SK-N-SH (cell line): ENCODE measurements around the gene PSME1. TPM values are rescaled to one million over a fixed set of nuclear protein-coding genes. Genes with fewer than 3 reads are reported as not detected.

Experiments used
- CTCF ChIA-PET: fragments of 300-600, 350-600 bp; formaldehyde crosslinking; extraction: SDS; loops from one replicate; lab custom pipeline; 2021; lab: Yijun Ruan, JAX
- POLR2A ChIA-PET: fragments of 350-600 bp; sonication (Branson Sonifier 250); formaldehyde crosslinking; extraction: SDS; loops from one replicate; lab custom pipeline; 2020; ENCODE audit warnings: antibody characterized with exemption, inconsistent platforms; lab: Yijun Ruan, JAX
- DNase-seq: peaks from one replicate; pipeline ENCODE4 v3.0.0; 2012
- H2AFZ ChIP-seq: fragments of 200-600 bp; sonication (generic); 2 replicates; pipeline ENCODE4 v1.8.1; 2016; ENCODE audit warnings: antibody characterized with exemption, mild to moderate bottlenecking, low read depth
- H3F3A ChIP-seq: fragments of 200-600 bp; sonication (generic); replicated peaks from 2 replicates; pipeline ENCODE3; 2016; ENCODE audit warnings: antibody characterized with exemption, mild to moderate bottlenecking; ENCODE audit not compliant: insufficient read depth
- H3K27ac ChIP-seq, 2 experiments: fragments of 200-500 bp in 1 of 2; fragments of 200-600 bp in 1 of 2; sonication (Bioruptor generic) in 1 of 2; sonication (generic), shearing (Covaris generic) in 1 of 2; 2 replicates each; pipeline versions ENCODE4 v1.5.1 to v1.6.1; 2014 to 2016; ENCODE audit warnings: low read depth in 2 of 2, inconsistent platforms in 1 of 2, low read length in 1 of 2, mild to moderate bottlenecking in 1 of 2, mixed read lengths in 1 of 2
- H3K27me3 ChIP-seq: fragments of 200-600 bp; sonication (generic), shearing (Covaris generic); 2 replicates; pipeline ENCODE4 v1.6.1; 2016; ENCODE audit warnings: mixed run types; ENCODE audit not compliant: insufficient read depth
- H3K36me3 ChIP-seq, 2 experiments: fragments of 200-500 bp in 1 of 2; fragments of 200-600 bp in 1 of 2; sonication (Bioruptor generic) in 1 of 2; sonication (generic) in 1 of 2; replicated peaks in 1 of 2; 2 replicates each; pipeline versions ENCODE3 to v1.5.1; 2014 to 2016; ENCODE audit warnings: low read length in 1 of 2, mild to moderate bottlenecking in 1 of 2; ENCODE audit not compliant: insufficient read depth in 2 of 2, control insufficient read depth in 1 of 2
- H3K4me1 ChIP-seq, 2 experiments: fragments of 200-500 bp in 1 of 2; fragments of 200-600 bp in 1 of 2; sonication (Bioruptor generic) in 1 of 2; sonication (generic), shearing (Covaris generic) in 1 of 2; 2 replicates each; pipeline versions ENCODE4 v1.5.1 to v1.6.1; 2014 to 2016; ENCODE audit warnings: low read depth in 1 of 2, low read length in 1 of 2, mixed run types in 1 of 2; ENCODE audit not compliant: insufficient read depth in 2 of 2, control insufficient read depth in 1 of 2
- H3K4me2 ChIP-seq: fragments of 200-600 bp; sonication (generic), shearing (Covaris generic); 2 replicates; pipeline ENCODE4 v1.6.1; 2017; ENCODE audit warnings: mixed run types
- H3K4me3 ChIP-seq, 2 experiments: fragments of 200-500 bp in 1 of 2; fragments of 200-600 bp in 1 of 2; sonication (Bioruptor generic) in 1 of 2; sonication (generic), shearing (Covaris generic) in 1 of 2; 2 replicates each; pipeline versions ENCODE4 v1.5.1 to v1.8.1; 2014 to 2016; ENCODE audit warnings: low read depth in 2 of 2, inconsistent platforms in 1 of 2, low read length in 1 of 2, mild to moderate bottlenecking in 1 of 2, mixed read lengths in 1 of 2, moderate library complexity in 1 of 2
- H3K79me2 ChIP-seq: fragments of 200-600 bp; sonication (generic); 2 replicates; pipeline ENCODE4 v1.8.1; 2017; ENCODE audit warnings: mild to moderate bottlenecking; ENCODE audit not compliant: insufficient read depth
- H3K9ac ChIP-seq: fragments of 200-600 bp; sonication (generic); 2 replicates; pipeline ENCODE4 v1.6.1; 2017; ENCODE audit warnings: mixed run types
- H3K9me2 ChIP-seq: fragments of 200-600 bp; sonication (generic); 2 replicates; pipeline ENCODE4 v1.6.1; 2017; ENCODE audit warnings: mixed run types
- H3K9me3 ChIP-seq: fragments of 200-600 bp; sonication (generic); 2 replicates; pipeline ENCODE4 v1.6.1; 2017; ENCODE audit warnings: mixed run types, mild to moderate bottlenecking, moderate library complexity
- H4K20me1 ChIP-seq: fragments of 200-600 bp; sonication (generic); 2 replicates; pipeline ENCODE4 v1.6.1; 2017; ENCODE audit warnings: mild to moderate bottlenecking, mixed run types; ENCODE audit not compliant: insufficient read depth
- CHD2 ChIP-seq: fragments of 150-350 bp; IDR thresholded peaks from 2 replicates; pipeline ENCODE4 v1.6.1; 2018; ENCODE audit warnings: low read length; ENCODE audit not compliant: partially characterized antibody
- ELF1 ChIP-seq: IDR thresholded peaks from 2 replicates; pipeline ENCODE4 v1.4.0; 2012
- FOSL2 ChIP-seq: IDR thresholded peaks from 2 replicates; pipeline ENCODE4 v1.4.0; 2012; ENCODE audit warnings: low read depth, mild to moderate bottlenecking, moderate library complexity, borderline replicate concordance
- FOXJ3 ChIP-seq: sonication (generic); formaldehyde crosslinking; IDR thresholded peaks from 2 replicates; pipeline ENCODE4 v1.5.1; 2020; ENCODE audit warnings: mild to moderate bottlenecking, missing genetic modification reagents
- FOXM1 ChIP-seq: IDR thresholded peaks from 2 replicates; pipeline ENCODE4 v1.4.0; 2012; ENCODE audit warnings: low read depth, mild to moderate bottlenecking
- GATA2 ChIP-seq: sonication (generic); formaldehyde crosslinking; IDR thresholded peaks from 2 replicates; pipeline ENCODE4 v1.5.0; 2020; ENCODE audit warnings: mild to moderate bottlenecking, missing genetic modification reagents
- IRF3 ChIP-seq: fragments of 150-350 bp; IDR thresholded peaks from 2 replicates; pipeline ENCODE4 v1.6.1; 2016; ENCODE audit warnings: mild to moderate bottlenecking, low read depth, low read length
- MAX ChIP-seq: IDR thresholded peaks from 2 replicates; pipeline ENCODE4 v1.4.0; 2012; ENCODE audit warnings: low read depth
- MXI1 ChIP-seq: IDR thresholded peaks from 2 replicates; pipeline ENCODE4 v1.6.1; 2012; ENCODE audit warnings: mild to moderate bottlenecking, low read depth, low read length, improper control_type of control experiment
- NFIC ChIP-seq: IDR thresholded peaks from 2 replicates; pipeline ENCODE4 v1.4.0; 2012; ENCODE audit warnings: borderline replicate concordance
- POLR2AphosphoS5 ChIP-seq: IDR thresholded peaks from 2 replicates; pipeline ENCODE4 v1.6.1; 2012; ENCODE audit warnings: low read depth, low read length
- RFX5 ChIP-seq: IDR thresholded peaks from 2 replicates; pipeline ENCODE4 v1.6.1; 2012; ENCODE audit warnings: mild to moderate bottlenecking, improper control_type of control experiment, low read length
- SMC3 ChIP-seq: IDR thresholded peaks from 2 replicates; pipeline ENCODE4 v1.6.1; 2012; ENCODE audit warnings: low read depth, low read length, improper control_type of control experiment
- TAF1 ChIP-seq: IDR thresholded peaks from 2 replicates; pipeline ENCODE4 v1.6.1; 2012; ENCODE audit warnings: low read depth, mild to moderate bottlenecking, low read length, moderate library complexity, borderline replicate concordance
- TEAD4 ChIP-seq: IDR thresholded peaks from 2 replicates; pipeline ENCODE4 v1.4.0; 2012; ENCODE audit warnings: mild to moderate bottlenecking, borderline replicate concordance; ENCODE audit not compliant: insufficient read depth
- WGBS: methylation state at CpG from one replicate; pipeline ENCODE4 v1.1.6; 2017; ENCODE audit warnings: low lambda C conversion rate; 5-methylcytosine and 5-hydroxymethylcytosine counted together
- polyA plus RNA-seq, 3 experiments: library from polyadenylated mRNA; depleted of rRNA; stranded (reverse); fragments of >200 nt; gene quantifications; 2 replicates each; pipeline ENCODE4 v1.2.3, GENCODE V29; 2012
- TF ChIP-seq, protein P1 (sequence below): IDR thresholded peaks from 2 replicates; pipeline ENCODE4 v1.6.1; 2012; ENCODE audit warnings: mild to moderate bottlenecking, low read depth, low read length, moderate library complexity

Gene PSME1
- polyA plus RNA-seq, 1 of the 3 experiments (the other 2 are of a cell fraction): 287 TPM

DNA sequence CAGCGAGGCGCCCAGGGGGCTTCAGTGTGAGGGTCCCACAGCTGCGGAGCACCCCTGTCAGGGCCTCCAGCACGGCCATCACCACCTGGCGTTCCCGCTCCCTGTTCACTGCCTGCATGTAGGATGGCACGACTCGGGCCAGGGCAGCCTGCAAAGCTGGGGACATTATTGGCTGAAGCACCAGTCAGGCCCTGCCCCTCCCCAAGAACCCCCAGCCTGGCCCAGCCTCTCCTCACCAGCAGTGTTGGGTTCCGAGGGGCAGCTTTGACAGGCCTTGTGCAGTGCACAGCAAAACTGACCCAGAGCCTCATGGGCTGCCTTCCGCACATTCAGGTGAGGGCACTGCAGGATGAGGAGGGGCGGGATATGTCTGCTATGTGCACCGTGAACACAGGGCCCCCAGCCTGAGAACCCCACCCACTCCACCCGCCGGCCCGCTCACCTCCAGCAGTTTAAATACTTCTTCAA, 47.1 kb downstream of the PSME1 start (continued):
- TF ChIP-seq SMC3 (no peak), FOXJ3 (CRISPR knock-in tag) (no peak), FOXM1 (no peak), TEAD4 (no peak)
- TF ChIP-seq, protein P1, sequence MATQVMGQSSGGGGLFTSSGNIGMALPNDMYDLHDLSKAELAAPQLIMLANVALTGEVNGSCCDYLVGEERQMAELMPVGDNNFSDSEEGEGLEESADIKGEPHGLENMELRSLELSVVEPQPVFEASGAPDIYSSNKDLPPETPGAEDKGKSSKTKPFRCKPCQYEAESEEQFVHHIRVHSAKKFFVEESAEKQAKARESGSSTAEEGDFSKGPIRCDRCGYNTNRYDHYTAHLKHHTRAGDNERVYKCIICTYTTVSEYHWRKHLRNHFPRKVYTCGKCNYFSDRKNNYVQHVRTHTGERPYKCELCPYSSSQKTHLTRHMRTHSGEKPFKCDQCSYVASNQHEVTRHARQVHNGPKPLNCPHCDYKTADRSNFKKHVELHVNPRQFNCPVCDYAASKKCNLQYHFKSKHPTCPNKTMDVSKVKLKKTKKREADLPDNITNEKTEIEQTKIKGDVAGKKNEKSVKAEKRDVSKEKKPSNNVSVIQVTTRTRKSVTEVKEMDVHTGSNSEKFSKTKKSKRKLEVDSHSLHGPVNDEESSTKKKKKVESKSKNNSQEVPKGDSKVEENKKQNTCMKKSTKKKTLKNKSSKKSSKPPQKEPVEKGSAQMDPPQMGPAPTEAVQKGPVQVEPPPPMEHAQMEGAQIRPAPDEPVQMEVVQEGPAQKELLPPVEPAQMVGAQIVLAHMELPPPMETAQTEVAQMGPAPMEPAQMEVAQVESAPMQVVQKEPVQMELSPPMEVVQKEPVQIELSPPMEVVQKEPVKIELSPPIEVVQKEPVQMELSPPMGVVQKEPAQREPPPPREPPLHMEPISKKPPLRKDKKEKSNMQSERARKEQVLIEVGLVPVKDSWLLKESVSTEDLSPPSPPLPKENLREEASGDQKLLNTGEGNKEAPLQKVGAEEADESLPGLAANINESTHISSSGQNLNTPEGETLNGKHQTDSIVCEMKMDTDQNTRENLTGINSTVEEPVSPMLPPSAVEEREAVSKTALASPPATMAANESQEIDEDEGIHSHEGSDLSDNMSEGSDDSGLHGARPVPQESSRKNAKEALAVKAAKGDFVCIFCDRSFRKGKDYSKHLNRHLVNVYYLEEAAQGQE: no peak

- WGBS: 87% methylated on average over 10 of the region's 19 CpGs
- no peaks in the 10 kb centered on the region for H3K9me2 ChIP-seq
- TF ChIP-seq GATA2 (CRISPR knock-in tag) (no peak), CHD2 (no peak), RFX5 (no peak), ELF1 (no peak), MXI1 (no peak), TEAD4 (no peak), MAX (no peak), NFIC (no peak), FOSL2 (no peak), IRF3 (no peak), POLR2AphosphoS5 (no peak), TAF1 (no peak)
- TF ChIP-seq, protein P1: no peak
- ChIA-PET POLR2A (interaction anchor here (1.4 to 1.7 kb wide), 2 partner anchors 11 to 12 kb away, joined by 4 read pairs; partner anchors contain the start of genes REC8 and TM9SF1), CTCF (interaction anchor here (0.7 to 3.8 kb wide), 3 partner anchors 12 to 247 kb away, joined by 3 to 16 read pairs (median 4); partner anchors contain the start of gene IRF9)
- no peak for DNase-seq
- H3K27ac ChIP-seq: no peak overlapping the region
- H3K36me3 ChIP-seq: peaks cover 21 to 78% of the 10 kb centered on the region in 2 experiments
- no peak overlapping the region for H3K4me3 ChIP-seq
- peaks cover 9 to 18% of the 10 kb centered on the region in 2 experiments for H3K4me1 ChIP-seq
- no peak overlapping the region for H2AFZ ChIP-seq
- H3K9ac ChIP-seq: no peak overlapping the region
- no peaks in the 10 kb centered on the region for H3K27me3 ChIP-seq
- no peak overlapping the region for H3K4me2 ChIP-seq
- no peaks in the 10 kb centered on the region for H3K9me3 ChIP-seq
- no peaks in the 10 kb centered on the region for H4K20me1 ChIP-seq
- peaks cover 16% of the 10 kb centered on the region for H3F3A ChIP-seq
- peaks cover 19% of the 10 kb centered on the region for H3K79me2 ChIP-seq
Observed at GRCh38 chr14:24184104-24184970, 48.3 kb downstream of the PSME1 start.
